ENCODE data around the gene ICAM4. TPM values are rescaled to one million over a fixed set of nuclear protein-coding genes. Genes with fewer than 3 reads are reported as not detected.

The ICAM4 gene
- total and polyA plus RNA-seq, 2 of the 8 experiments (the other 6 are each of a cell fraction or from before 2014, with no cell fraction given) = 1.5 to 4.1 TPM

GRCh38 chr19:10317045-10317856, 30.5 kb downstream of the ICAM4 start:
- Histone ChIP-seq H3K18ac (ENCODE audit: extremely low read depth, low read length) (no peak overlapping the region), H3K27me3 (replicated peaks in 1 of 4; ENCODE audit: control insufficient read depth in 3 of 4, extremely low read depth in 1 of 4, insufficient read depth in 3 of 4, low read length in 3 of 4) (no peaks in the 10 kb centered on the region; a peak in 1 of 7 replicates), H3K79me2 (ENCODE audit: control insufficient read depth in 1 of 2, insufficient read depth in 2 of 2, low read length in 2 of 2) (no peaks in the 10 kb centered on the region), H4K5ac (ENCODE audit: insufficient read length, low read depth, low read length) (no peak overlapping the region), H4K91ac (replicated peaks; ENCODE audit: insufficient read length, low read length) (no peak overlapping the region), H3K9ac (replicated peaks in 1 of 4; ENCODE audit: extremely low read depth in 1 of 4, low read depth in 3 of 4, low read length in 3 of 4) (no peak overlapping the region), H2BK20ac (ENCODE audit: low read length) (no peak overlapping the region), H3K36me3 (ENCODE audit: control insufficient read depth in 2 of 4, insufficient read depth in 4 of 4, low read length in 3 of 4) (peaks cover 12 to 38% (median 30%) of the 10 kb centered on the region in 4 experiments), H3K4me1 (replicated peaks in 1 of 4; ENCODE audit: control insufficient read depth in 3 of 4, insufficient read depth in 4 of 4, low read length in 3 of 4) (no peaks in the 10 kb centered on the region; a peak in 1 of 7 replicates), H2AFZ (ENCODE audit: low read length) (no peak overlapping the region), H3K23me2 (ENCODE audit: low read depth, low read length) (peaks cover 3% of the 10 kb centered on the region; the same call in 1 of the 2 replicates), H2BK5ac (ENCODE audit: low read depth, low read length) (no peak overlapping the region), H2BK12ac (ENCODE audit: low read depth, low read length) (no peak overlapping the region), H3K23ac (ENCODE audit: insufficient read length) (no peak overlapping the region), H4K20me1 (replicated peaks in 1 of 2; ENCODE audit: control insufficient read depth in 1 of 2, insufficient read depth in 2 of 2, low read length in 2 of 2) (peaks cover 0 to 7% of the 10 kb centered on the region in 2 experiments), H3K4me2 (ENCODE audit: insufficient read depth in 1 of 2, low read depth in 2 of 2, low read length in 2 of 2) (no peak overlapping the region), H3K56ac (replicated peaks; ENCODE audit: insufficient read length, low read depth, low read length) (no peak overlapping the region), H4K8ac (ENCODE audit: extremely low read depth, insufficient read depth, low read length) (no peak overlapping the region; the same call in 1 of the 2 replicates), H3K27ac (ENCODE audit: low read depth, low read length) (no peak overlapping the region), H3K4me3 (ENCODE audit: extremely low read depth in 1 of 4, insufficient read depth in 2 of 4, low read depth in 3 of 4, low read length in 4 of 4) (no peak overlapping the region), H2BK120ac (replicated peaks; ENCODE audit: low read depth, low read length) (no peak overlapping the region), H3K4ac (replicated peaks; ENCODE audit: insufficient read length, low read depth, low read length) (no peak overlapping the region), H2AK5ac (ENCODE audit: low read depth, low read length) (no peak overlapping the region), H3K79me1 (ENCODE audit: low read depth, low read length) (no peaks in the 10 kb centered on the region; the same call in 1 of the 2 replicates), H2BK15ac (ENCODE audit: low read length) (no peak overlapping the region), H3K14ac (ENCODE audit: insufficient read length) (no peak overlapping the region), H3K9me3 (ENCODE audit: insufficient read depth in 2 of 2, low read depth in 1 of 2, low read length in 1 of 2) (no peaks in the 10 kb centered on the region)
- no peak for DNase-seq (ENCODE audit: low read depth in 1 of 2, low spot score in 2 of 2)
- FAIRE-seq = no peak
- CTCF ChIA-PET (ENCODE audit: partially characterized antibody) = interaction anchor here (1.0 to 2.5 kb wide), 5 partner anchors 18 to 119 kb away, joined by 3 to 11 read pairs (median 3); no protein-coding TSS in a partner anchor
- POLR2A ChIA-PET (ENCODE audit: partially characterized antibody) = interaction anchor here (0.7 to 11.4 kb wide), 8 partner anchors 7 to 369 kb away, joined by 3 to 104 read pairs (median 4); partner anchors contain the start of genes ICAM1, ICAM5 and RAVER1
- 97% methylated on average over 16 of the region's 29 CpGs; no CpG with 5 or more reads in 1 of the 2 experiments for WGBS, 2 experiments (ENCODE audit: extremely low coverage in 1 of 2, insufficient coverage in 1 of 2, insufficient read length in 1 of 2, insufficient replicate concordance in 2 of 2, low coverage in 1 of 2, low lambda C conversion rate in 2 of 2, missing lambda C conversion rate in 1 of 2)
- no peak for TF ChIP-seq TCF12 (IDR thresholded peaks at IDR 0.05; ENCODE audit: low read depth, low read length)
- TF ChIP-seq TAF7 (optimal IDR thresholded peaks at IDR 0.05; ENCODE audit: borderline replicate concordance, low read depth, low read length) = no peak
- TF ChIP-seq JUN (IDR thresholded peaks at IDR 0.05; ENCODE audit: low read depth, low read length) = no peak
- no peak for TF ChIP-seq JUND (IDR thresholded peaks at IDR 0.05; ENCODE audit: low read length)
- TF ChIP-seq SIN3A (conservative IDR thresholded peaks at IDR 0.05 in 1 of 2, IDR thresholded peaks at IDR 0.05 in 1 of 2; ENCODE audit: low read depth in 1 of 2, low read length in 2 of 2) = no peak
- no peak for TF ChIP-seq CHD1 (IDR thresholded peaks at IDR 0.05; ENCODE audit: low read depth, low read length)
- TF ChIP-seq SRF (IDR thresholded peaks at IDR 0.05; ENCODE audit: low read depth, low read length) = no peak
- no peak for TF ChIP-seq SP2 (IDR thresholded peaks at IDR 0.05; ENCODE audit: low read length)
- TF ChIP-seq SUZ12 (IDR thresholded peaks at IDR 0.05; ENCODE audit: low read length) = no peak
